MM.1S (cell line): ENCODE data around the gene TMCC1.

ENCODE experiments used
- DNase-seq: peaks from one replicate; pipeline ENCODE4 v3.0.0-alpha.2; 2015
- H2AFZ ChIP-seq: fragments of 300-600 bp; sonication (generic); 2 replicates; pipeline ENCODE4 v1.6.0; 2016; ENCODE audit warnings: antibody characterized with exemption, low read length
- H3F3A ChIP-seq: fragments of 300-600 bp; sonication (generic); 2 replicates; pipeline ENCODE4 v1.6.1; 2016; ENCODE audit warnings: mild to moderate bottlenecking, antibody characterized with exemption, low read length, moderate library complexity, mixed read lengths; ENCODE audit not compliant: insufficient read depth
- H3K27ac ChIP-seq: fragments of 300-600 bp; sonication (generic); 2 replicates; pipeline ENCODE4 v1.5.1; 2016; ENCODE audit warnings: mild to moderate bottlenecking, low read length
- H3K27me3 ChIP-seq: fragments of 300-600 bp; sonication (generic); replicated peaks from 2 replicates; pipeline ENCODE4 v1.6.0; 2016; ENCODE audit warnings: low read length; ENCODE audit not compliant: insufficient read depth
- H3K36me3 ChIP-seq: fragments of 300-600 bp; sonication (generic); replicated peaks from 2 replicates; pipeline ENCODE4 v1.6.1; 2016; ENCODE audit warnings: mild to moderate bottlenecking, low read length, mixed read lengths; ENCODE audit not compliant: insufficient read depth
- H3K4me1 ChIP-seq: fragments of 300-600 bp; sonication (generic); 2 replicates; pipeline ENCODE4 v1.6.1; 2016; ENCODE audit warnings: low read length, mixed read lengths
- H3K4me2 ChIP-seq: fragments of 300-600 bp; sonication (generic); 2 replicates; pipeline ENCODE4 v1.6.0; 2016; ENCODE audit warnings: low read depth, low read length
- H3K4me3 ChIP-seq: fragments of 300-600 bp; sonication (generic); 2 replicates; pipeline ENCODE4 v1.5.1; 2016; ENCODE audit warnings: low read length, mixed read lengths
- H3K79me2 ChIP-seq: fragments of 300-600 bp; sonication (generic); 2 replicates; pipeline ENCODE4 v1.6.1; 2016; ENCODE audit warnings: mixed run types, low read length, mixed read lengths
- H3K9ac ChIP-seq: fragments of 300-600 bp; sonication (generic); 2 replicates; pipeline ENCODE4 v1.6.1; 2016; ENCODE audit warnings: low read length, mixed read lengths
- H3K9me2 ChIP-seq: fragments of 300-600 bp; sonication (generic); replicated peaks from 2 replicates; pipeline ENCODE4 v1.6.1; 2016; ENCODE audit warnings: mild to moderate bottlenecking, low read length, mixed read lengths; ENCODE audit not compliant: insufficient read depth
- H3K9me3 ChIP-seq: fragments of 300-600 bp; sonication (generic); replicated peaks from 2 replicates; pipeline ENCODE4 v1.6.1; 2016; ENCODE audit warnings: mild to moderate bottlenecking, low read length, mixed read lengths; ENCODE audit not compliant: insufficient read depth
- H4K20me1 ChIP-seq: fragments of 300-600 bp; sonication (generic); 2 replicates; pipeline ENCODE4 v1.6.1; 2016; ENCODE audit warnings: mild to moderate bottlenecking, low read length, moderate library complexity, mixed read lengths; ENCODE audit not compliant: insufficient read depth
- EZH2 ChIP-seq: fragments of 300-600 bp; sonication (generic); optimal IDR thresholded peaks from 2 replicates; pipeline ENCODE3; 2017; ENCODE audit warnings: low read depth, mild to moderate bottlenecking, antibody characterized with exemption, low read length, mixed read lengths
- EZH2phosphoT487 ChIP-seq: fragments of 300-600 bp; sonication (generic); IDR thresholded peaks from 2 replicates; pipeline ENCODE4 v1.6.1; 2018; ENCODE audit warnings: antibody characterized with exemption, low read length
- TF ChIP-seq, protein P1 (sequence below): fragments of 300-600 bp; sonication (generic); IDR thresholded peaks from 2 replicates; pipeline ENCODE4 v1.5.1; 2016; ENCODE audit warnings: antibody characterized with exemption, low read length, mixed read lengths

TMCC1 gene

DNA sequence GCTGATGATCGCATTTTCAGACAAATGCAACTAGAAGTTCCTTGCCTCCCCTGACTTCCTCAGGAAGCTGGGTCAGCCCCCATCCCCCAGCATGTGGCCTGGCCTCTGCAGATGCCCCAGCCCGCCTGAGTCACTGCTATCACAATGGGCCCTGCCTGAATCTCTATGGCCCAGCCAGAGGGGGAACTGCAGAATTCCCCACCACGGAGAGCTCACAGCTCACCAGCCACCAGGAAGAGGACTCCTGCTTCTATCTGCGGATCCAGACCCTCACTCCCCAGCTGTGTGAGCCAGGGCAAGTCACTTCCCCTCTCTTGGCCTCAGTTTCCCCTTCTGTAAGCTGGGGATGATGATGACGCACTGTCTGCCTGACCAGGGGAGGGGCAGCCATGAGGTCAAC, 293.9 kb downstream of the TMCC1 start:
- no peaks in the 10 kb centered on the region for H3K36me3 ChIP-seq
- no peaks in the 10 kb centered on the region for H3K9me3 ChIP-seq
- H3K9ac ChIP-seq: no peak overlapping the region
- H3K79me2 ChIP-seq: no peaks in the 10 kb centered on the region
- no peaks in the 10 kb centered on the region for H3F3A ChIP-seq
- no peaks in the 10 kb centered on the region for H4K20me1 ChIP-seq
- H3K9me2 ChIP-seq: no peaks in the 10 kb centered on the region
- H3K4me1 ChIP-seq: no peaks in the 10 kb centered on the region
- no peak for DNase-seq
- no peak overlapping the region for H3K4me3 ChIP-seq
- H2AFZ ChIP-seq: no peak overlapping the region
- no peak for TF ChIP-seq EZH2
- H3K4me2 ChIP-seq: no peak overlapping the region
- no peak overlapping the region for H3K27ac ChIP-seq
- no peaks in the 10 kb centered on the region for H3K27me3 ChIP-seq

DNA sequence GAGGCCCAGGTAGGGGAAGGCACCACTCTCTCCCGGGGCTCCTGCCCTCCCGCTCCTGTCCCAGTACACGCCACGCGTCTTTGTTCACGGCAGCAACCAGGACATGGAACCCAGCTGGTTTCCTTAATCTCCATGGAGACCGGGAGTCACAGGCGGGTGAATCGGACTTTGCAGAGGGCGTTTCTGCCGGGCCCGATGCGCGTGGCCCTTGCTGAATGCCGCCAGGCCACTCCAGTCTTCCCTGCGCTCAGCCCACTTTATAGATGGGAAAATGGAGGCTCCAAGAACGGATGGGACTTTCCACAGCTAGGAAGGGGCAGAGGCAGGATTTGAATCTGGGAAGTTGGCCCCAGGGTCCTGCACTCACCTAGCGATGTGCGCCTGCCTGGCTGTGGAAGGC, 294.4 kb downstream of the TMCC1 start:
- no peaks in the 10 kb centered on the region for H4K20me1 ChIP-seq
- no peaks in the 10 kb centered on the region for H3K27me3 ChIP-seq
- TF ChIP-seq EZH2phosphoT487: no peak
- no peak for TF ChIP-seq EZH2
- TF ChIP-seq, protein P1, sequence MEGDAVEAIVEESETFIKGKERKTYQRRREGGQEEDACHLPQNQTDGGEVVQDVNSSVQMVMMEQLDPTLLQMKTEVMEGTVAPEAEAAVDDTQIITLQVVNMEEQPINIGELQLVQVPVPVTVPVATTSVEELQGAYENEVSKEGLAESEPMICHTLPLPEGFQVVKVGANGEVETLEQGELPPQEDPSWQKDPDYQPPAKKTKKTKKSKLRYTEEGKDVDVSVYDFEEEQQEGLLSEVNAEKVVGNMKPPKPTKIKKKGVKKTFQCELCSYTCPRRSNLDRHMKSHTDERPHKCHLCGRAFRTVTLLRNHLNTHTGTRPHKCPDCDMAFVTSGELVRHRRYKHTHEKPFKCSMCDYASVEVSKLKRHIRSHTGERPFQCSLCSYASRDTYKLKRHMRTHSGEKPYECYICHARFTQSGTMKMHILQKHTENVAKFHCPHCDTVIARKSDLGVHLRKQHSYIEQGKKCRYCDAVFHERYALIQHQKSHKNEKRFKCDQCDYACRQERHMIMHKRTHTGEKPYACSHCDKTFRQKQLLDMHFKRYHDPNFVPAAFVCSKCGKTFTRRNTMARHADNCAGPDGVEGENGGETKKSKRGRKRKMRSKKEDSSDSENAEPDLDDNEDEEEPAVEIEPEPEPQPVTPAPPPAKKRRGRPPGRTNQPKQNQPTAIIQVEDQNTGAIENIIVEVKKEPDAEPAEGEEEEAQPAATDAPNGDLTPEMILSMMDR: no peak
- no peak overlapping the region for H3K9ac ChIP-seq
- H3K4me3 ChIP-seq: no peak overlapping the region
- H3K79me2 ChIP-seq: no peaks in the 10 kb centered on the region
- no peaks in the 10 kb centered on the region for H3K4me1 ChIP-seq
- no peaks in the 10 kb centered on the region for H3K9me2 ChIP-seq
- no peak overlapping the region for H2AFZ ChIP-seq
- no peaks in the 10 kb centered on the region for H3K9me3 ChIP-seq
- DNase-seq: no peak
- no peak overlapping the region for H3K4me2 ChIP-seq
- H3F3A ChIP-seq: no peaks in the 10 kb centered on the region
- no peaks in the 10 kb centered on the region for H3K36me3 ChIP-seq
- H3K27ac ChIP-seq: no peak overlapping the region

DNA sequence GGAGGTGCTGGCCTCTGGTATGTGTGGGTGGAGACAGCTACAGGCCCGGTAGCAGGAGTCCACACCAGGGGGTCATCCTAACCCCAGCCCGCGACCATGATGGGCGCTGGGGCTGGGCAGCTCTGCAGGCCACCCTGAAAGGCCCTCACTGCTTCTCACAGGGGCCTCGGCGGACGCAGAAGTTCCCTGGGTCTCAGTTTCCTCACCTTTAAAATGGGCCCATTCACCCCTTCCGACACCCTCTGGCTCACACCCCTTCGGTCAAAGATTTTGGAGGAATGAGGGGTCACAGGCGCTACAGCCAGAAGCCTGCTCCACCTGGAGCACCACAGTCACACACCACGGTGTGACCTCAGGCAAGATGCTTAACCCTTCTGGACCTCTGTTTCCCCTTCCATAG, 295.0 kb downstream of the TMCC1 start:
- Histone ChIP-seq H3K36me3 (no peaks in the 10 kb centered on the region), H3K27ac (no peak overlapping the region), H3K9me2 (no peaks in the 10 kb centered on the region), H3K9ac (no peak overlapping the region), H3K27me3 (no peaks in the 10 kb centered on the region), H3K79me2 (no peaks in the 10 kb centered on the region), H2AFZ (no peak overlapping the region), H3K4me1 (no peaks in the 10 kb centered on the region; the same call in 1 of the 2 replicates), H3F3A (no peaks in the 10 kb centered on the region), H3K4me3 (no peak overlapping the region), H4K20me1 (no peaks in the 10 kb centered on the region), H3K9me3 (no peaks in the 10 kb centered on the region), H3K4me2 (no peak overlapping the region)
- TF ChIP-seq EZH2phosphoT487: no peak
- TF ChIP-seq, protein P1: no peak
- no peak for TF ChIP-seq EZH2
- no peak for DNase-seq

DNA sequence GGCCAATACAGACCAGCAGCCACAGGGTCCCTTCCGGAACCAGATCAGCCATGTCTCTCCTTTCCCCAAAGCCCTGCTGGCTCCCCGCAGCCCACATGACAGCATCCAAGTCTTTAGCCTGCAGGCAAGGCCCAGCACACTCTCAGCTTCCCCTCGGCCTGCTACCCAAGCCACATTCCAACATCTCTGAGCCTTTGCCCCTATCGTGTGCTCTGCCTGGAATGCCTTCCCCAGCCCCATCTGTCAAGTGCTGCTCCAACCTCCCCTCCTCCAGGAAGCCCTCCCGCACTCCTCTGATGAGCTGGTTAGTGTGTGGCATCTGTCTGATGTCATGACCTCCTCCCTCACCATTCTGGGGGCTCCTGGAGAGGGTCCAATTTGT, 295.5 kb downstream of the TMCC1 start:
- no peaks in the 10 kb centered on the region for H3K9me3 ChIP-seq
- H3K4me1 ChIP-seq: no peaks in the 10 kb centered on the region; the same call in 1 of the 2 replicates
- H3K36me3 ChIP-seq: no peaks in the 10 kb centered on the region
- no peak overlapping the region for H2AFZ ChIP-seq
- no peaks in the 10 kb centered on the region for H3K27me3 ChIP-seq
- DNase-seq: no peak
- no peaks in the 10 kb centered on the region for H4K20me1 ChIP-seq
- no peaks in the 10 kb centered on the region for H3K9me2 ChIP-seq
- H3K27ac ChIP-seq: no peak overlapping the region
- no peaks in the 10 kb centered on the region for H3F3A ChIP-seq
- H3K79me2 ChIP-seq: no peaks in the 10 kb centered on the region
- TF ChIP-seq EZH2 (no peak), EZH2phosphoT487 (no peak)
- H3K4me2 ChIP-seq: no peak overlapping the region
- H3K4me3 ChIP-seq: no peak overlapping the region
- no peak overlapping the region for H3K9ac ChIP-seq
